ENCODE results near the gene NXF1. TPM values are rescaled to one million over a fixed set of nuclear protein-coding genes. Genes with fewer than 3 reads are reported as not detected.

The NXF1 gene
- total RNA-seq, 1 donor, result 31.1 TPM

DNA sequence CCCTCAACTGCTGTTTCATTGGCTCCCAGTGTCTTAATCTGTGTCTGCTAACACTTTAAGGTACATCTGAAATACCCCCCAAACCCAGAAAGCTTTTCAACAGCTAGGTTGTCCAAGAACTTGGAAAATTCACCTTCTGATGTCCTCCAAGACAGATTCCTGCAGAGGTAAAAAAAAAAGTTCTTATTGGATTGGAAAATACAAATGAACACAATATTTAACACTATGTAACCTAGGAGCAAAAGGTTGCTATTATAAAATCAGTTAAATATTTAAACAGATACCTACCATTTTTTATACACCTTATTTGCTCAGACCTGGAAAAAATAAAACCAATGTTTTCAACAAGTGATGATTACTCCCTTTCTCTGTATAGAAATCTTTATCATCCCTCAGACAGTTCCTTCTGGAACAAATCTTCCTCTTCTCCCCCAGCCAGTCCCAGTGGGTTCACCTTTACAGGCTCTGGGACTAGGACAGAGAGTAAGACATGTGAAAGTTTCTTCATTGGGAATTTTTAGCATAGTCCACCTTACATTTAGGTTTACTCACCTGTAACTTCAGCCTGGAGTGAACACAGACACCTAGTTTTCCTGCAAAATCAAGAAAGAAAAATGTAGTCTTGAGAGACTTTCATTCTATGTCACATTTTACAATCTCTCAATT is 47.4 kb upstream of the NXF1 start:
- no peak overlapping the region for H3K27ac ChIP-seq (ENCODE audit: low read depth, low read length)
- no peak overlapping the region for H3K4me3 ChIP-seq (ENCODE audit: insufficient read depth, low read length)
- H3K9me3 ChIP-seq (ENCODE audit: low read depth, low read length), result no peaks in the 10 kb centered on the region
- H3K27me3 ChIP-seq (ENCODE audit: insufficient read depth, low read length), result no peaks in the 10 kb centered on the region
- peak overlapping the region; percentile 94 for H3K4me2 ChIP-seq (ENCODE audit: insufficient read depth, low read length)
- H3K79me2 ChIP-seq (ENCODE audit: insufficient read depth, low read length), result peaks cover 36% of the 10 kb centered on the region
- no peak overlapping the region for H2AFZ ChIP-seq (ENCODE audit: low read length)
- no peak for DNase-seq (ENCODE audit: insufficient read length, low spot score, missing footprints)
- peaks cover 40% of the 10 kb centered on the region for H4K20me1 ChIP-seq (ENCODE audit: insufficient read depth, low read length)
- H3K36me3 ChIP-seq (ENCODE audit: insufficient read depth, low read length), result peaks cover 37% of the 10 kb centered on the region
- TF ChIP-seq, protein P1, sequence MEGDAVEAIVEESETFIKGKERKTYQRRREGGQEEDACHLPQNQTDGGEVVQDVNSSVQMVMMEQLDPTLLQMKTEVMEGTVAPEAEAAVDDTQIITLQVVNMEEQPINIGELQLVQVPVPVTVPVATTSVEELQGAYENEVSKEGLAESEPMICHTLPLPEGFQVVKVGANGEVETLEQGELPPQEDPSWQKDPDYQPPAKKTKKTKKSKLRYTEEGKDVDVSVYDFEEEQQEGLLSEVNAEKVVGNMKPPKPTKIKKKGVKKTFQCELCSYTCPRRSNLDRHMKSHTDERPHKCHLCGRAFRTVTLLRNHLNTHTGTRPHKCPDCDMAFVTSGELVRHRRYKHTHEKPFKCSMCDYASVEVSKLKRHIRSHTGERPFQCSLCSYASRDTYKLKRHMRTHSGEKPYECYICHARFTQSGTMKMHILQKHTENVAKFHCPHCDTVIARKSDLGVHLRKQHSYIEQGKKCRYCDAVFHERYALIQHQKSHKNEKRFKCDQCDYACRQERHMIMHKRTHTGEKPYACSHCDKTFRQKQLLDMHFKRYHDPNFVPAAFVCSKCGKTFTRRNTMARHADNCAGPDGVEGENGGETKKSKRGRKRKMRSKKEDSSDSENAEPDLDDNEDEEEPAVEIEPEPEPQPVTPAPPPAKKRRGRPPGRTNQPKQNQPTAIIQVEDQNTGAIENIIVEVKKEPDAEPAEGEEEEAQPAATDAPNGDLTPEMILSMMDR (IDR thresholded peaks at IDR 0.05; ENCODE audit: extremely low read depth, low read depth, low read length), result no peak
- peaks cover 32% of the 10 kb centered on the region for H3K4me1 ChIP-seq (ENCODE audit: insufficient read depth, low read length)

DNA sequence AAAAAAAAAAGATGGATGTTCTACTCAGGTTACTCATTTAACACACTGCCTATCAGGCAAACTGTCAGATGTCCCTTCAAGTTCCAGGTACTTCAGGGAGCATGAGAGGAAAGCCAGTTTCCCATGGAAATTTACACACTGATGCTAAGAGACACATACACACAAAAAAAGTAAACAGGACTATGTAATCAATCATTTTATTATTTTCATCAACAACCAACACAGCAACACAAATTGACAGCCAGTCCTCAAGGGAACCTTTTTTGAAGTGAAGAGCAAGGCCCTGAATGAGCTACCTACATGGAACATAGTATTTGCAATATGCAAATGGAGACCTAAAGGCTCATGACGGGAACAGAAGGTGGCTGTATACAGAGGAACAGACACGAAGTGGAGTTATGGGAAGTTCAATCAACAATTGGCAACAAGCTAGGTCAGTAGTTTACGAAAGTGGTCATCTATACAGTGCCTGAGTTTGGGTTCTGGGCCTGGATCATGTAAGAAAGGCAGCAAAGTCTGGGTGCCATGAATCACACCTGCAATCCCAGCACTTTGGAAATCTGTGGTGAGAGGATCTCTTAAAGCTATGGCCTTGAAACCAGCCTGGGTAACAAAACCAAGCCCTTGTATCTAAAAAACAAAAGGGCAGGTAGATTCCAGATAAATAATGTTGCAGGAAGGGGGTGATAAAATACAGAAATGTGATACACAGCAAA is 46.7 kb upstream of the NXF1 start:
- Histone ChIP-seq H3K4me3 (ENCODE audit: insufficient read depth, low read length) (no peak overlapping the region), H3K4me2 (ENCODE audit: insufficient read depth, low read length) (no peak overlapping the region)
- TF ChIP-seq, protein P1 (IDR thresholded peaks at IDR 0.05; ENCODE audit: extremely low read depth, low read depth, low read length), result no peak

DNA sequence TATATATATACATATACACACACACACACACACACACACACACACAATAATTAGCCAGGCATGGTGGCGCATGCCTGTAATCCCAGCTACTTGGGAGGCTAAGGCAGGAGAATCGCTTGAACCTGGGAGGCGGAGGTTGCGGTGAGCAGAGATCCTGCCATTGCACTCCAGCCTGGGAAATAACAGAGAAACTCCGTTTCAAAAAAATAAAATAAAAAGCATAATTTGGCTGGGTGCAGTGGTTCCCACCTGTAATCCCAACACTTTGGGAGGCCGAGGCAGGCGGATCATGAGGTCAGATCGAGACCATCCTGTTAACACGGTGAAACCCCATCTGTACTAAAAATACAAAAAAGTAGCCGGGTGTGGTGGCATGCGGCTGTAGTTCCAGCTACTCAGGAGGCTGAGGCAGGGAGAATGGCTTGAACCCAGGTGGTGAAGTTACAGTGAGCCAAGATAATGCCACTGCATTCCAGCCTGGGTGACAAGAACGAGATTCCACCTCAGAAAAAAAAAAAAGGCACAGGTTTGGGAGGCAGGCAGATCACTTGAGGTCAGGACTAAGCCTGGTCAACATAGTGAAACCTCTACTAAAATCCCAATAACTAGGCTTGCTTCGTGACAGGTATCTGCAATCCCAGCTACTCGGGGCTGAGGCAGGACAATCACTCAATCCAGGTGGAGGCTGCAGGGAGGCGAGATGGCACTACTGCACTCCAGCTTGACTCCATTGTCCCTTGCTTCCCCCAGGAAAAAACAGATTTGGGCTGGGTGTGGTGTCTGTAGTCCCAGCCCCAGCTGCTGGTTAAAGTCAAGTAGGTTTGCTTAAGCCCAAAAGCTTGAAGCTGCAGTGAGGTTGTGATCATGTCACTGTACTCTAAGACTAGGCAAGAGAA is 45.9 kb upstream of the NXF1 start:
- TF ChIP-seq, protein P1 (IDR thresholded peaks at IDR 0.05; ENCODE audit: extremely low read depth, low read depth, low read length), result no peak
- no peak for DNase-seq (ENCODE audit: insufficient read length, low spot score, missing footprints)
- H2AFZ ChIP-seq (ENCODE audit: low read length), result no peak overlapping the region
- peaks cover 26% of the 10 kb centered on the region for H3K4me1 ChIP-seq (ENCODE audit: insufficient read depth, low read length)
- peaks cover 40% of the 10 kb centered on the region for H4K20me1 ChIP-seq (ENCODE audit: insufficient read depth, low read length)
- H3K36me3 ChIP-seq (ENCODE audit: insufficient read depth, low read length), result peaks cover 37% of the 10 kb centered on the region
- peaks cover 28% of the 10 kb centered on the region for H3K79me2 ChIP-seq (ENCODE audit: insufficient read depth, low read length)
- no peaks in the 10 kb centered on the region for H3K27me3 ChIP-seq (ENCODE audit: insufficient read depth, low read length)
- H3K4me2 ChIP-seq (ENCODE audit: insufficient read depth, low read length), result no peak overlapping the region
- no peaks in the 10 kb centered on the region for H3K9me3 ChIP-seq (ENCODE audit: low read depth, low read length)
- no peak overlapping the region for H3K27ac ChIP-seq (ENCODE audit: low read depth, low read length)
- no peak overlapping the region for H3K4me3 ChIP-seq (ENCODE audit: insufficient read depth, low read length)

More for the DNA sequence above, 46.7 kb upstream of the NXF1 start:
- Histone ChIP-seq H3K27ac (ENCODE audit: low read depth, low read length) (no peak overlapping the region), H3K9me3 (ENCODE audit: low read depth, low read length) (no peaks in the 10 kb centered on the region), H3K79me2 (ENCODE audit: insufficient read depth, low read length) (peaks cover 33% of the 10 kb centered on the region), H3K27me3 (ENCODE audit: insufficient read depth, low read length) (no peaks in the 10 kb centered on the region), H2AFZ (ENCODE audit: low read length) (no peak overlapping the region), H3K4me1 (ENCODE audit: insufficient read depth, low read length) (peaks cover 32% of the 10 kb centered on the region), H4K20me1 (ENCODE audit: insufficient read depth, low read length) (peaks cover 40% of the 10 kb centered on the region), H3K36me3 (ENCODE audit: insufficient read depth, low read length) (peaks cover 37% of the 10 kb centered on the region)
- DNase-seq (ENCODE audit: insufficient read length, low spot score, missing footprints), result no peak
